ENCODE data around the gene SLC11A1. TPM values are rescaled to one million over a fixed set of nuclear protein-coding genes. Genes with fewer than 3 reads are reported as not detected.

SLC11A1 gene
- polyA plus RNA-seq, 3 donors, result 0.87 to 1.6 (median 0.99) TPM

DNA sequence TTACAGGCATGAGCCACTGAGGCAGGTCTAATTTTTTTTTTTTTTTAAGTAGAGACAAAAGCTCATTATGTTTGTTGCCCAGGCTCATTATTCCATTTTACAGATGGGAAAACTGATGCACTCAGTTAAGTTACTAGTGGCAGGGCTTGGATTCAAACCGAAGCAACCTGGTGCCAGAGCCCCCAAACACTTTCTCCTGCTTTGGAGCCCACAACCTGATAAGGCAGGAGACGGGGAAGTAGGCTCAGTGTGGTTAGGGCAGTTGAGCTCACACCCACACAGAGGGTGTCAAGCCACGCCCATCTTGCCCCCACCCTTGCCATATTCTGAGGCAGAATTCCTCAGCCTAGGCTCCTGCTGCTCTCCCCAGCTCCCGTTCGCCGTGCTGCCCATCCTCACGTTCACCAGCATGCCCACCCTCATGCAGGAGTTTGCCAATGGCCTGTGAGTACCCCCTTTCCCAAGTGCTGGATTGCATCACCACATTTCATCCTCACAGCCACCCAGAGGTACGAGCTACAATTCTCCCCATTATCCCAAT lies 11.7 kb downstream of the SLC11A1 start:
- no peak for DNase-seq

DNA sequence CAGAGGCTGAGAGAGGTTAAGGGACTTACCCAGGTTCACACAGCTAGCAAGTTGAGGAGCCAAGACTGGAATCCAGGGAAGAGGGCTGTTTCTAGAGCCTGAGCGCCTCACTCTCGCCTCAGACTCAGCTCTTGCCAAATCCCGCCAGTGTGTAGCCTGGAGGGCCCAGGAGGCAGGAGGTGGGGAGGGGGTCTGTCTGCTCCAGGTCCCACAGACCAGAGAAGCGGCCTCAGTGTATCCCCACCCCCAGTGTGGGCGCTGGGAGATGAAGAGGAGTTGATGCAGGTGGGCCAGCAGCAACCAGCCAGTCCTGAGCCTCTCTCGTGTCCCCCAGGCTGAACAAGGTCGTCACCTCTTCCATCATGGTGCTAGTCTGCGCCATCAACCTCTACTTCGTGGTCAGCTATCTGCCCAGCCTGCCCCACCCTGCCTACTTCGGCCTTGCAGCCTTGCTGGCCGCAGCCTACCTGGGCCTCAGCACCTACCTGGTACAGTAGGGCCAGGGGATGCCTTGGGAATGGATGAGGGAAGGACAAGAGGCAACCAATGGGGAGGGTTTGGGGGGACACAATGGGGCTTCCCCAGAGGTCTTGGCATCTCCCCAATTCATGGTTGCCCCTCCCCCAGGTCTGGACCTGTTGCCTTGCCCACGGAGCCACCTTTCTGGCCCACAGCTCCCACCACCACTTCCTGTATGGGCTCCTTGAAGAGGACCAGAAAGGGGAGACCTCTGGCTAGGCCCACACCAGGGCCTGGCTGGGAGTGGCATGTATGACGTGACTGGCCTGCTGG lies 12.4 kb downstream of the SLC11A1 start:
- DNase-seq, result no peak

DNA sequence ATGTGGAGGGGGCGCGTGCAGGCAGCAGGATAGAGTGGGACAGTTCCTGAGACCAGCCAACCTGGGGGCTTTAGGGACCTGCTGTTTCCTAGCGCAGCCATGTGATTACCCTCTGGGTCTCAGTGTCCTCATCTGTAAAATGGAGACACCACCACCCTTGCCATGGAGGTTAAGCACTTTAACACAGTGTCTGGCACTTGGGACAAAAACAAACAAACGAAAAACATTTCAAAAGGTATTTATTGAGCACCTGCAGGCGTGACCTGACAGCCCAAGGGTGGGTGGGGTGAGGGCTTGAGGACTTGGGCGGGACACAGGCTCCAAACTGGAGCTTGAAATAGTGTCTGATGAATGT lies 13.0 kb downstream of the SLC11A1 start:
- DNase-seq, result no peak

DNA sequence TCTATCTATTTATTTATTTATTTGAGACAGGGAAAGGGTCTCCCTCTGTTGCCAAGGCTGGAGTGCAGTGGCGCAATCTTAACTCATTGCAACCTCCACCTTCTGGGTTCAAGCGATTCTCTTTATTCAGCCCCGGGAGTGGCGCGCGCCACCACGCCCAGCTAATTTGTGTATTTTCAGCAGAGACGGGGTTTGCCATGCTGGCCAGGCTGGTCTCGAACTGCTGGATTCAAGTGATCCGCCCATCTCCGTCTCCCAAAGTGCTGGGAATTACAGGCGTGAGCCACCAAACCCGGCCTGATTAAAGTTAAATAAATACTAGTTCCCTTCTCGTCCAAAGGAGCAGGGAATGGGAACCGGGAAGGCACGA lies 13.4 kb downstream of the SLC11A1 start:
- DNase-seq, result no peak

DNA sequence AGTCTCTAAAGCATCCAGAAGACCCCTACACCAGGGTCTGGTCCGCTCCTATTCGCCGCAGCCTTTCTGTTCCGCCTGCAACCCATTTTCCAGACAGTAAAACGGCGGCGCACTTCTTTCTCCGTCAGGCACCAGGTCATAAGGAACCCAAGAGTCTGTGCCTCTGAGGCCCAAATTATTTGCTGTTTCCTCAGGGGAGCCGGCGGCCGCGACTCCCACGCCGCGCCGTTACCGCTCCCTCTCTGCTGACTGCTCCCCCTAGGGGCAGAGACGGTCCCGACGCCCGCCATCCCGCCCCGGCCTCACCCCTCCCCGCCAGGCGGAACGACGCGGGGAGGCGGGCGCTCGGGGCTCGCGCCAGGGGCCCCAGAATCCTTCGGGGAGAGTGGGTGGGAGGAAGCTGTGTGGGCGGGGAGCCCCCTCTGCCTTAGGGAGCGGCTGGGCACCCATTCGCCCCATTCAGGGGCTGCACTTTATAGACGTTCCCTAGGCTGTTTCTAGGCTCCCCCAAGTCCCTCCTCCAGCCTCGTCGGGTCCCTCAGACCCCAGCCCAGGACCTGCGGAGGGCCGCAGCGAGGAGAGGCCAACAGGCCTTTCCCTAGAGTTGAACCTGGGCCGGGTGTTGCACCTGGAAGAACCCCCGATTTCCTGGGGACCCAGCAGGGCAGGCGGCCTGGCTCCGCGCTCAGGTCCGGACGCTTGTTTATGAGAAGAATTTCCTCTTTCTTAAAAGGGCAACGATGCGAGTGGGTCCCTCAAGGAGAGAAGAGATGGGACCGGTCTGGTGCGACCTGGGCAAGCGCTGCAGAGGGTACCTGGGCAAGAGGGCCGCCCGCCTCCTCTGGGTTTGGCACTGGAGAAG lies 14.0 kb downstream of the SLC11A1 start:
- DNase-seq, result peak; percentile 97

DNA sequence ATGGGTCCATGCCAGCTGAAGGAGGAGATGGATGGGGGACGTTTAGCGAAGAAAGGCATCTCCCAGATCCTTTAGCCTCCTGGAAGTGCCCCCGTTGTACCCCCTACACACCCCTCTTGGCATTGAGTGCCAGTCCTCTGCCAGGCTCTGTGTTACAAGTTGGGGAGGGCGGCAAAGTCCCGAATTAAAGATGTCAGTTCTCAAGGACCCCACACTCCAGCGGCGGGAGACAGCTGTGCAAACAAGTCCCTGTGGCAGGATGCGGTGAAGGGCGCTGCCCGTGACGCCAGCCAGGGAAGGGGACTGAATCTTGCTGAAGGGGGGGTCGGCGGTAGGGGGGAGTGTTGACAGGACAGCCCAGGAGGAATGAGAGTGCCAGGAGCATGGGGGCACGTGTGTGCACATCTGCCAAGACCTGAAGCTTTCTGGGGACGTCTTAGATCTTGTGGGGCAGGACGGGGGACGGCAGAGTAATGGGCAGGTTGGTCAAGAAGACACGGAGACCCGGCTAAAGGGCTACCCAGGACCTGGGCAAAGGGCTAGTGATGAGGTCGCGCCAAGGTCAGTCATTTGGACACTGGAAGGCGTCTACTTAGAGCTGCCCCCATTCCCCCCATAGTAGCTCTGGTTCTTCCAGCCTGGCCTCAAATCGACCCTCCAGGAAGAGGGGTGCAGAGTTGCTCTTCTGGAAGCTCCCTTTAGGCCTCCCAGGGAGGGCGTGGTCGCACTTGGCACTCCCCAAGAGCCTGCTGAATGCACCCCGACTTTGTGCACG lies 14.8 kb downstream of the SLC11A1 start:
- peak; percentile 68 for DNase-seq

DNA sequence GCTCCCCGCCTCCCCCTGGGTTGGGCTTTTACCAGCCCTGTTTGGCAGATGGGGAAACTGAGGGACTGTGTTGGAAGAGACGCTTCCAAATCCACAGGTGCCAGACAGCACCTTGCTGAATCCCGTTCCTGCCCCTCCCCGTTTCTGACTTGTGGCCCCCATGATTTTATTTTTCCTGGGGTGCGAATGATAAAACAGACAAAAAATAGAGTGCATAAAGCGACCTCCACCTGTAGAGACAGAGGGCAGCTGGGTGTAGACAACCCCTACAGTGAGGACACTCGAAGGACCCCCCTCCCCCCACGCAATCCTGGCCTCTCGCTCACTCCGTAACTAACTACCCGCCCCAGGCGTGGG lies 15.4 kb downstream of the SLC11A1 start:
- no peak for DNase-seq

DNA sequence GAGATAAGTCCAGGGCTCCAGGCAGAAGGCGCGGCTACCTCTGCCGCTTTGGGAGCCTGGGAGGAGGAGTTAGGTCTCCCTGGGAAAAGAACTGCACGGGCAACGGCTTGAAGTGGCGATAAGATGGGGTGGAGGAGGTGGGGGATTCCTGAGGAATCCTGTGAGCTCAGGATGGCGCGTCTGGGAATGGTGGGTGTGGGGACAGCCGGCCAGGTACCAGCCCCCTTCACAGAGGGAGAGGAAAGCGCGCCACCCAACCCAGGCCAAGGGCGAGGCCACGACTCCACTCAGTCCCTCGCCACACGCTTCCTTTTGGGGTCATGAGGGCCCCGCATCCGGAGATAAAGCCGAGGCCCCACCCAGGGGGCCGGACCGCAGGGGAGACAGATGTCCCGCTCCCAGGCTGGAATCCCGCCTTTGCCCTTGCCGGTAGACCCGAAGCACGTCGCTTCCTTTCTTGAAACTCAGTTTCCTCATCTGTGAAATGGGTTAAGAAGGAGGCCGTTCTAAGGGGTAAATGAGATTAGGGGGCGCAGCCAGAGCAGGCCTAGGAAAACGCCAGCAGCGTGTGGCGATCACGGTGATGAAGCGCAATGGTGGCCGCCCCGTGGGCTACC lies 15.9 kb downstream of the SLC11A1 start:
- DNase-seq, result peak; percentile 65

DNA sequence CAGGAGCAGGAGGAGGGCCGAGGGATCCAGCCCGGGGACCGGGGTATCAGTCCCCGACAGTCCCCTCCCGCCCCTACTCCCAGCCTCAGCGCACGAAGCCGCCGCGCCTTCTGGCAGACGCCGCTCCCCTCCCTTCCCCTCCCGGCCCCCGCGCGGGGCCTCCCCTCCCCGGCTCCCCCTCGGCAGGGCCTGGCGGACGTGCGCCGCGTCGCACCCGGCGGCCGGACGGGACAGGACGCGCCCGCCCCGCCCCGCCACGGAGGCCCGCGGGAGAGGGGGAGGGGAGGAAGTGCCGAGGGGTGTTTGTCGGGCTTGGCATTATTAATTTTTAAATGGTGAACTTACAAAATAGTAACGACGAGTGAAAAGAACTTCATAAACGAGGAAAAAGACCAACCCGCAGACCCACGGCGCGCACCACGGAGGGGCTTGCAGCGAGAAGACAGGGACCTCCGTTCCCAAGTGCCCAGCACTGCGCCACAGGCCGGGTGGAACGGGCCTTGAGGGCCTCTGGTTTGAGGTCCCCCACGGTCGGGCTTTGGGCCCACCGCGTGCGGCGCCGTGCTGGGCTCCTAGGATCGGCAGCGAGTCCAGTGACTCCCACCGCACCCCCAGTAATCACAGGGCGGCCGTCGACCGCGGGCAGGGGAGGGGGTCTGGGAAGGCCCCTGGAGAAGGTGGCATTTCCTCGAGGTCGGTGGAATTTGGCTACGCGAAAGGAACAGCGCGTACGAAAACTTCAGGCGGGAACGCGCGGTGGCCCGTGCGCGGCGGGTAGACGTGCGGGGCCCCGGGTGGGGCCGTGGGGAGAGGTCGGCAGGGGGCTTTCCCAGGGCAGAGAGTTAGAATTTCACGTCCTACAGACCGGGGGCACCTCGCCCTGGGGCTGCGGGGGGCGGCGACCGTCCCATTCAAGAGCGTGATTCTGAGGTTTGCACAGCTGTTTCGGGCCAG lies 16.6 kb downstream of the SLC11A1 start:
- peak; percentile 84 for DNase-seq

DNA sequence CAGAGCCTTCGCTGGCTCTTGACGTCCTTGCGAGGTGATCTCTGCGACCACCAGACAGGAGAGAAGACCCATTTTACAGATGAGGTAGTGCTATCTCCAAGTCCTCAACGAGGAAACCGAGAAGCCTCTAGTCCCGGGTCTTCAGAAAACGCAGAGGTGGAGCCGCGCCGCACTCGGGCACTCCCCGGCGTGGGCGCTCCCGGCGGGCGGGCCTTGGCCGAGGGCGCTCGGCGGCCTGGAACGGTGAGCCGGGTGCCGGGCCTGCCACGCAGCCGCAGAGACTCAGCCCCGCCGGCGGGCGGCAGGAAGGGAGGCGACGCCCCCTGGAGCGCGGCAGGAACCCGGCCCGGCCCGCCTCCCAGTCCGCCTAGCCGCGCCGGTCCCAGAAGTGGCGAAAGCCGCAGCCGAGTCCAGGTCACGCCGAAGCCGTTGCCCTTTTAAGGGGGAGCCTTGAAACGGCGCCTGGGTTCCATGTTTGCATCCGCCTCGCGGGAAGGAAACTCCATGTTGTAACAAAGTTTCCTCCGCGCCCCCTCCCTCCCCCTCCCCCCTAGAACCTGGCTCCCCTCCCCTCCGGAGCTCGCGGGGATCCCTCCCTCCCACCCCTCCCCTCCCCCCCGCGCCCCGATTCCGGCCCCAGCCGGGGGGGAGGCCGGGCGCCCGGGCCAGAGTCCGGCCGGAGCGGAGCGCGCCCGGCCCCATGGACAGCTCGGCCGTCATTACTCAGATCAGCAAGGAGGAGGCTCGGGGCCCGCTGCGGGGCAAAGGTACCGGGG lies 17.5 kb downstream of the SLC11A1 start, which contains the start of gene CTDSP1:
Gene CTDSP1 (plus strand): TSS at position 478 of the 776 bp plus-strand sequence. CDS start 223 bp downstream, at position 701.
- DNase-seq, result peak; percentile 98

DNA sequence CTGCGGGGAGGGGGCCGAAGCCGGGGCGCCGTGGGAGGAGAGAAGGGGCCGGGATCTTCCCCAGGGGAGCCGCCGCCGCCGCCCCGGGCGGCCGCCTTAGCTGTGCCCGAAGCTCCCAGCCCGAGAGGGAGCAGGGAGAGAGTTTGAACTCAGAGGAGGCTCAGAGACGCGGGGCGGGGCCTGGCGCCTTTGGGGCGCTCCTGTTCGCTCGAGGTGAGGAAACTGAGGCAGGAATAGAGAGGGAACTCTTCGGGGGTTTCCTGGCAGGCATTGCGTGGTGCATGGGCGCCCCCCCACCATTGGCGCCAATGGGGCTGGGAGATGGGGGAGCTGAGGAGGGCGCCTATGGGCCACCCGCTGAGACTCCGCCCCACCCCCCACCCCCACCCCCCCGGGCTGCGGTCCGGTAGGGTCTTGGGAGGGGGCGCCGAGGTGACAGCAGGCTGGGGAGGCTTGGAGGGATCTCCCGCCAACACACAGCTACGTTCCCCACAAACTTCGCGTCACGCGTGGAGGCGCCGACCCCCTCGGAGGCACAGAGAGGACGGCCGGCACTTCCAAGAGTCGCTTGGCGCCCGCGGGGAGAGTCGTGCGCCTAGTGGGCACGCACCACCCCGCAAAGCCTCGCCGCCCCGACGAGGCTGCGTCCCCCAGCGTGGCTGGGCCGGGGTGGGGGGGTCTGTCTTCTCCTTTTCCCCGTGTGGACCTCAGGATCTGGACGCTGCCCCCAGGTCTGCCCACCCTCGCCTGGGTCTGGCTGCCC lies 18.3 kb downstream of the SLC11A1 start:
- DNase-seq, result no peak

DNA sequence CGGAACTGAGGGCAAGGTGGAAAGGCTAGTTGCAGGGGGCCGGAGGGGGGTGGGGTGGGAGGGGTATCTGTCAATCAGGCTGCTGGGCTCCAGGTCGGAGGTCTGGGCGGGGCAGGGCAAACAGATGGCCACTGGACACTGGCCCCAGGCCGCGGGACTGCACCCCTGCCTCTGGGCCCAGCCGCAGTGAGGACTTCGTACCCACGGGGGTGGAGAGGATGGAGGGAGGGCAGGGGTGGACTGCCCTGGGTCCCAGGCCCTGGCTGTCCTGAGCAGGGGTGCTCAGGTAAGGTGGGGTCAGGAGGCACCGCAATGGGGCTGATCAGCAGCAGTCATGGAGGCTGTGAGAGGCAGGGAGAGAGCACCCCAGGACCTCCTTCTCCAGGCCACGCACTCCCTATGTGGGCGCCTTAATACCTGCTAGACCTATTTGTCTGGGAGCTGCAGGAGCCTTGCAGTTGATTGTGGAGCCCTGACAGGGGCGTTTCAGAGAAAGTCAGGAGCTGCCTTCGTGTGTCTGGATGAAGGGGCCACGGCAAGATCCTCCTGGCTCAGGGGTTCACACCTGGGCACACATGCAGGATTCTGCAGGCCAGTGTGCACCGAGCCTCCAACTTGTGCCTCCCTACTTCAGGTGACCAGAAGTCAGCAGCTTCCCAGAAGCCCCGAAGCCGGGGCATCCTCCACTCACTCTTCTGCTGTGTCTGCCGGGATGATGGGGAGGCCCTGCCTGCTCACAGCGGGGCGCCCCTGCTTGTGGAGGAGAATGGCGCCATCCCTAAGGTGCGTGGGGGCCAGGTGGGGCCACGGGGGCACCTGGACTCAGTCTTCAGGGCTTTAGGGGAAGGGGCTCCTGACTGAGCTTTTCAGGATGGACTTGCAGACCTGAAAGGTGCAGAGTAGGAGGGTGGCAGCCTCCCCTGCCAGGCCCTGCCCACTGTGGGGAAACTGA lies 19.1 kb downstream of the SLC11A1 start:
- DNase-seq, result no peak

DNA sequence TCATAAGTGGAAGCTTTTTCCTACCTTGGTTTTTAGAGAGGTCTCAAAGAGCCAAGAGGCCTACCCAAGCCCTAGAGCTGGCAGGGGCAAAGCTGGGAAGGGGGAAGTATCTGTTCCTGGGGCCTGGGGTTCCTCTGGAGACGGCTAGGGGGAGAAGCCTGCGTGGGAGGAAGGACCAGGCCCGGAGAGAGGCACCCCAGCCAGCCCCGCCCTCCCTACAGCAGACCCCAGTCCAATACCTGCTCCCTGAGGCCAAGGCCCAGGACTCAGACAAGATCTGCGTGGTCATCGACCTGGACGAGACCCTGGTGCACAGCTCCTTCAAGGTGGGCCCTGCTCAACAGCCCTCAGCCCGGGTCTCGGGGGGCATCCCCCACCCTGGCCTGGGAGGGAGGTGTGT lies 19.8 kb downstream of the SLC11A1 start:
- no peak for DNase-seq

DNA sequence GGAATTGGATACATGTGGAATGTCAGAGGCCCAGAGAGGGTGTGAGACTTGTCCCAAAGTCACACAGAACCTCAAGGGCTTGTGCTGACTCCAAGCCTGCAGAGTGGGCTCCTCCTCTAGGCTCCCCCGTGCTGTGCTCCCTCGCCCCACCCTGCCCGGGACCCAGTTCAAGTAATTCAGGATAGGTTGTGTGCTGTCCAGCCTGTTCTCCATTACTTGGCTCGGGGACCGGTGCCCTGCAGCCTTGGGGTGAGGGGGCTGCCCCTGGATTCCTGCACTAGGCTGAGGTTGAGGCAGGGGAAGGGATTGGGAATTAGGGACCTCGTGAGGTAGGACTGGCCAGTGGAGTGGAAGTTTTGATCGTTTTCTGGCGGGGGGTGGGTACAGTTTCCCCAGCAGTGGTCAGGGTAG lies 20.4 kb downstream of the SLC11A1 start:
- DNase-seq, result no peak

DNA sequence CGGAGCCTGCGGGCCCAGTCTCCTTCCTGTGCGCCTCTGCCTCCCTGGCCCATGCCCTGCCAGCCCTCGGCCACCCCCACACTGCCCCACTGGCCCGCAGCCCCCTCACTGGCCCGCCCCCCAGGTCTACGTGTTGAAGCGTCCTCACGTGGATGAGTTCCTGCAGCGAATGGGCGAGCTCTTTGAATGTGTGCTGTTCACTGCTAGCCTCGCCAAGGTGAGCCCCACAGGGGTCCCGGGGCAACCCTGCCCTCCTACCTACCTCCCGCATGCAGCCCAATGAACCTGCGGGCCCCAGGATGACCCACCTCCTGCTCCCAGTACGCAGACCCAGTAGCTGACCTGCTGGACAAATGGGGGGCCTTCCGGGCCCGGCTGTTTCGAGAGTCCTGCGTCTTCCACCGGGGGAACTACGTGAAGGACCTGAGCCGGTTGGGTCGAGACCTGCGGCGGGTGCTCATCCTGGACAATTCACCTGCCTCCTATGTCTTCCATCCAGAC lies 20.9 kb downstream of the SLC11A1 start:
- DNase-seq, result no peak

DNA sequence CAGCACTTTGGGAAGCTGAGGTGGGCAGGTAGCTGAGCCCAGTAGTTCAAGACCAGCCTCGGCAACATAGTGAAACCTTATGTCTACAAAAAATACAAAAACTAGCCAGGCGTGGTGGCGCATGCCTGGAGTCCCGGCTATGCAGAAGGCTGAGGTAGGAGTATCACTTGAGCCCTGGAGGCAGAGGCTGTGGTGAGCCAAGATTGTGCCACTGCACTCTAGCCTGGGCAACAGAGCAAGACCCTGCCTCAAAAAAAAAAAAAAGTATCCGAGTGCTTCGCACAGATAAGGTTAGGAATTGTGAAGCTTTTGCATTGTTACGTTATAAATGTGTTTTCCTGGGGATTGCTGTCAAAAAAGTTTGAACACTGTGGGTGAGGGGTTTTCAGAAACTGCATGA lies 21.7 kb downstream of the SLC11A1 start:
- no peak for DNase-seq

DNA sequence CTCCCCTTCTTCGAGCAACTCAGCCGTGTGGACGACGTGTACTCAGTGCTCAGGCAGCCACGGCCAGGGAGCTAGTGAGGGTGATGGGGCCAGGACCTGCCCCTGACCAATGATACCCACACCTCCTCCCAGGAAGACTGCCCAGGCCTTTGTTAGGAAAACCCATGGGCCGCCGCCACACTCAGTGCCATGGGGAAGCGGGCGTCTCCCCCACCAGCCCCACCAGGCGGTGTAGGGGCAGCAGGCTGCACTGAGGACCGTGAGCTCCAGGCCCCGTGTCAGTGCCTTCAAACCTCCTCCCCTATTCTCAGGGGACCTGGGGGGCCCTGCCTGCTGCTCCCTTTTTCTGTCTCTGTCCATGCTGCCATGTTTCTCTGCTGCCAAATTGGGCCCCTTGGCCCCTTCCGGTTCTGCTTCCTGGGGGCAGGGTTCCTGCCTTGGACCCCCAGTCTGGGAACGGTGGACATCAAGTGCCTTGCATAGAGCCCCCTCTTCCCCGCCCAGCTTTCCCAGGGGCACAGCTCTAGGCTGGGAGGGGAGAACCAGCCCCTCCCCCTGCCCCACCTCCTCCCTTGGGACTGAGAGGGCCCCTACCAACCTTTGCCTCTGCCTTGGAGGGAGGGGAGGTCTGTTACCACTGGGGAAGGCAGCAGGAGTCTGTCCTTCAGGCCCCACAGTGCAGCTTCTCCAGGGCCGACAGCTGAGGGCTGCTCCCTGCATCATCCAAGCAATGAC lies 22.4 kb downstream of the SLC11A1 start:
- no peak for DNase-seq
